A673 (cell line): ENCODE measurements around the gene APLP2. TPM values are rescaled to one million over a fixed set of nuclear protein-coding genes. Genes with fewer than 3 reads are reported as not detected.

Experiments
- BruUV-seq: library from RNA; stranded (reverse); fragments of 400-500 nt; replicated peaks from 2 replicates; lab custom pipeline; 2021; lab: Mats Ljungman, UMichigan
- CTCF ChIA-PET: fragments of 300-600 bp; sonication (Branson Sonifier 250); formaldehyde crosslinking; loops from one replicate; lab custom pipeline; 2022; ENCODE audit warnings: antibody characterized with exemption; lab: Charles Lee
- POLR2A ChIA-PET: fragments of 300-600 bp; sonication (Branson Sonifier 250); formaldehyde crosslinking; loops from one replicate; lab custom pipeline; 2022; ENCODE audit warnings: antibody characterized with exemption; ENCODE audit not compliant: low non-redundant PET; lab: Charles Lee
- DNase-seq: peaks from one replicate; pipeline ENCODE4 v3.0.0-alpha.2; 2015; ENCODE audit warnings: low spot score
- H3K27ac ChIP-seq: fragments of 200-600 bp; sonication (generic); 2 replicates; pipeline ENCODE4 v1.5.1; 2016; ENCODE audit warnings: mixed run types, low read depth, mild to moderate bottlenecking, mixed read lengths, antibody characterized with exemption, low read length; ENCODE audit not compliant: poor library complexity, severe bottlenecking
- H3K27me3 ChIP-seq: fragments of 200-600 bp; sonication (generic); replicated peaks from 2 replicates; pipeline ENCODE4 v1.6.1; 2017; ENCODE audit warnings: mixed run types, low read depth, mild to moderate bottlenecking, mixed read lengths, antibody characterized with exemption, low read length; ENCODE audit not compliant: insufficient read depth, poor library complexity
- H3K36me3 ChIP-seq: fragments of 200-600 bp; sonication (generic); 2 replicates; pipeline ENCODE4 v1.6.1; 2016; ENCODE audit warnings: mixed run types, mild to moderate bottlenecking, mixed read lengths, antibody characterized with exemption, low read length; ENCODE audit not compliant: insufficient read depth, poor library complexity, severe bottlenecking
- H3K4me1 ChIP-seq: fragments of 200-600 bp; sonication (generic); 2 replicates; pipeline ENCODE4 v1.6.1; 2017; ENCODE audit warnings: mixed run types, mild to moderate bottlenecking, mixed read lengths, antibody characterized with exemption, low read length; ENCODE audit not compliant: insufficient read depth, poor library complexity, severe bottlenecking
- H3K4me3 ChIP-seq: fragments of 200-600 bp; sonication (generic); 2 replicates; pipeline ENCODE4 v1.5.1; 2016; ENCODE audit warnings: low read depth, mixed run types, mild to moderate bottlenecking, mixed read lengths, low read length; ENCODE audit not compliant: poor library complexity, severe bottlenecking
- H3K9me3 ChIP-seq: fragments of 200-600 bp; sonication (generic); 2 replicates; pipeline ENCODE4 v1.6.1; 2016; ENCODE audit warnings: mixed run types, low read depth, mild to moderate bottlenecking, mixed read lengths, antibody characterized with exemption, low read length; ENCODE audit not compliant: poor library complexity, severe bottlenecking
- CTCF ChIP-seq: fragments of 300-800, 200-600 bp; sonication (generic); conservative IDR thresholded peaks from 2 replicates; pipeline ENCODE4 v1.5.1; 2017; ENCODE audit warnings: low read depth, mild to moderate bottlenecking, antibody characterized with exemption, low read length, moderate library complexity, mixed read lengths
- EZH2 ChIP-seq: fragments of 200-600 bp; sonication (generic); IDR thresholded peaks from 2 replicates; pipeline ENCODE4 v1.6.1; 2017; ENCODE audit warnings: borderline replicate concordance, low read depth, mild to moderate bottlenecking, mixed read lengths, antibody characterized with exemption, low read length; ENCODE audit not compliant: poor library complexity, severe bottlenecking
- intact Hi-C: fragments of 100-400 bp; cut with micrococcal nuclease; formaldehyde crosslinking; loops from one replicate; pipeline ENCODE4 v1.10.0; 2022; ENCODE audit not compliant: unreplicated experiment
- total RNA-seq: library from RNA; stranded (reverse); gene quantifications from 2 replicates; pipeline ENCODE4 v1.2.3, GENCODE V29; 2021

APLP2 gene
- total RNA-seq, 1 experiment from 2014 or later, result 175 TPM

GRCh38 chr11:130177782-130178181, 108.1 kb downstream of the APLP2 start:
- Histone ChIP-seq H3K9me3 (no peaks in the 10 kb centered on the region), H3K36me3 (no peaks in the 10 kb centered on the region), H3K27ac (no peak overlapping the region), H3K4me1 (no peaks in the 10 kb centered on the region), H3K27me3 (no peaks in the 10 kb centered on the region), H3K4me3 (no peak overlapping the region)
- ChIA-PET POLR2A (no interaction called here), CTCF (no interaction called here)
- no peak for TF ChIP-seq CTCF
- TF ChIP-seq EZH2, result no peak
- intact Hi-C loops, result no loop called here
- no TSS peak for BruUV-seq
- no peak for DNase-seq

GRCh38 chr11:130178441-130179339, 109.0 kb downstream of the APLP2 start:
- no TSS peak for BruUV-seq
- intact Hi-C loops, result no loop called here
- POLR2A ChIA-PET, result no interaction called here

More at GRCh38 chr11:130178441-130179339, 109.0 kb downstream of the APLP2 start:
- H3K27ac ChIP-seq, result no peak overlapping the region
- no peaks in the 10 kb centered on the region for H3K36me3 ChIP-seq
- no peak overlapping the region for H3K4me3 ChIP-seq
- TF ChIP-seq EZH2 (no peak), CTCF (no peak)
- no peak for DNase-seq
- CTCF ChIA-PET, result interaction anchor here (0.6 kb wide), 1 partner anchor 362 kb away, joined by 4 read pairs; no protein-coding TSS in a partner anchor
- H3K27me3 ChIP-seq, result no peaks in the 10 kb centered on the region
- H3K4me1 ChIP-seq, result no peaks in the 10 kb centered on the region
- no peaks in the 10 kb centered on the region for H3K9me3 ChIP-seq
